WTC11 (cell line): ENCODE results near the gene BRSK2.

Experiments used
- CTCF ChIP-seq: fragments of 200-600 bp; IDR thresholded peaks from 2 replicates; pipeline ENCODE4 v1.8.0; 2022; ENCODE audit warnings: antibody characterized with exemption
- E2F1 ChIP-seq: sonication (generic); formaldehyde crosslinking; IDR thresholded peaks from 2 replicates; pipeline ENCODE4 v1.8.0; 2022; ENCODE audit warnings: mild to moderate bottlenecking, missing genetic modification reagents
- FOXK1 ChIP-seq: sonication (generic); formaldehyde crosslinking; IDR thresholded peaks from 2 replicates; pipeline ENCODE4 v1.8.0; 2022; ENCODE audit warnings: mild to moderate bottlenecking, moderate library complexity, missing genetic modification reagents
- FOXP4 ChIP-seq: sonication (generic); formaldehyde crosslinking; IDR thresholded peaks from 2 replicates; pipeline ENCODE4 v1.8.0; 2022; ENCODE audit warnings: mild to moderate bottlenecking, missing genetic modification reagents
- IRF2 ChIP-seq: sonication (generic); formaldehyde crosslinking; IDR thresholded peaks from 2 replicates; pipeline ENCODE4 v1.8.0; 2022; ENCODE audit warnings: low read depth, missing genetic modification reagents, borderline replicate concordance
- JUN ChIP-seq: sonication (generic); formaldehyde crosslinking; IDR thresholded peaks from 2 replicates; pipeline ENCODE4 v1.8.0; 2023; ENCODE audit warnings: mild to moderate bottlenecking, missing genetic modification reagents
- PREB ChIP-seq: sonication (generic); formaldehyde crosslinking; IDR thresholded peaks from 2 replicates; pipeline ENCODE4 v1.8.1; 2022; ENCODE audit warnings: mild to moderate bottlenecking, missing genetic modification reagents, moderate library complexity, borderline replicate concordance
- TEAD4 ChIP-seq: sonication (generic); formaldehyde crosslinking; IDR thresholded peaks from 2 replicates; pipeline ENCODE4 v1.8.0; 2022; ENCODE audit warnings: mild to moderate bottlenecking, missing genetic modification reagents
- USF1 ChIP-seq: sonication (generic); formaldehyde crosslinking; IDR thresholded peaks from 2 replicates; pipeline ENCODE4 v1.8.0; 2022; ENCODE audit warnings: mild to moderate bottlenecking, missing genetic modification reagents

GRCh38 chr11:1498262-1498661 is 108.5 kb downstream of the BRSK2 start:
- TF ChIP-seq CTCF = no peak
- TF ChIP-seq USF1 (CRISPR knock-in tag) = no peak
- TF ChIP-seq FOXP4 (CRISPR knock-in tag) = no peak
- TF ChIP-seq PREB (CRISPR knock-in tag) = no peak
- no peak for TF ChIP-seq FOXK1 (CRISPR knock-in tag)
- no peak for TF ChIP-seq IRF2 (CRISPR knock-in tag)
- no peak for TF ChIP-seq E2F1
- no peak for TF ChIP-seq JUN
- TF ChIP-seq TEAD4 (CRISPR knock-in tag) = no peak
